HEK293 (cell line): ENCODE measurements around the gene APEX1.

ENCODE experiments used
- CTCF ChIP-seq: fragments of 450-650 bp; formaldehyde crosslinking; IDR thresholded peaks from 2 replicates; pipeline ENCODE4 v1.5.1; 2016; ENCODE audit warnings: missing biosample characterization, missing genetic modification characterization
- ZNF707 ChIP-seq: fragments of 450-650 bp; formaldehyde crosslinking; IDR thresholded peaks from 2 replicates; pipeline ENCODE4 v1.5.1; 2016; ENCODE audit warnings: missing biosample characterization, missing genetic modification characterization
- TF ChIP-seq, protein P1 (sequence below): fragments of 450-650 bp; formaldehyde crosslinking; conservative IDR thresholded peaks from 2 replicates; pipeline ENCODE4 v1.5.1; 2016; ENCODE audit warnings: low read depth, missing biosample characterization, missing genetic modification characterization

GRCh38 chr14:20455355-20456300 is 602 bp downstream of the APEX1 start:
- TF ChIP-seq CTCF (tag by site-specific recombination) (no peak), ZNF707 (no peak)
- TF ChIP-seq, protein P1, sequence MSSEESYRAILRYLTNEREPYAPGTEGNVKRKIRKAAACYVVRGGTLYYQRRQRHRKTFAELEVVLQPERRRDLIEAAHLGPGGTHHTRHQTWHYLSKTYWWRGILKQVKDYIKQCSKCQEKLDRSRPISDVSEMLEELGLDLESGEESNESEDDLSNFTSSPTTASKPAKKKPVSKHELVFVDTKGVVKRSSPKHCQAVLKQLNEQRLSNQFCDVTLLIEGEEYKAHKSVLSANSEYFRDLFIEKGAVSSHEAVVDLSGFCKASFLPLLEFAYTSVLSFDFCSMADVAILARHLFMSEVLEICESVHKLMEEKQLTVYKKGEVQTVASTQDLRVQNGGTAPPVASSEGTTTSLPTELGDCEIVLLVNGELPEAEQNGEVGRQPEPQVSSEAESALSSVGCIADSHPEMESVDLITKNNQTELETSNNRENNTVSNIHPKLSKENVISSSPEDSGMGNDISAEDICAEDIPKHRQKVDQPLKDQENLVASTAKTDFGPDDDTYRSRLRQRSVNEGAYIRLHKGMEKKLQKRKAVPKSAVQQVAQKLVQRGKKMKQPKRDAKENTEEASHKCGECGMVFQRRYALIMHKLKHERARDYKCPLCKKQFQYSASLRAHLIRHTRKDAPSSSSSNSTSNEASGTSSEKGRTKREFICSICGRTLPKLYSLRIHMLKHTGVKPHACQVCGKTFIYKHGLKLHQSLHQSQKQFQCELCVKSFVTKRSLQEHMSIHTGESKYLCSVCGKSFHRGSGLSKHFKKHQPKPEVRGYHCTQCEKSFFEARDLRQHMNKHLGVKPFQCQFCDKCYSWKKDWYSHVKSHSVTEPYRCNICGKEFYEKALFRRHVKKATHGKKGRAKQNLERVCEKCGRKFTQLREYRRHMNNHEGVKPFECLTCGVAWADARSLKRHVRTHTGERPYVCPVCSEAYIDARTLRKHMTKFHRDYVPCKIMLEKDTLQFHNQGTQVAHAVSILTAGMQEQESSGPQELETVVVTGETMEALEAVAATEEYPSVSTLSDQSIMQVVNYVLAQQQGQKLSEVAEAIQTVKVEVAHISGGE (tag by site-specific recombination) = no peak; the same call in 1 of the 2 replicates
